HL-60 (cell line): Measurements from ENCODE around the gene TXNDC17.

Experiments used
- DNase-seq, 2 experiments: peaks; one replicate each; pipeline ENCODE4 v3.0.0-alpha.2; 2010 to 2020; ENCODE audit warnings: low read depth in 1 of 2, low spot score in 1 of 2
- H3K27ac ChIP-seq: fragments of 250-450 bp; sonication (Bioruptor Pico); replicated peaks from 2 replicates; pipeline ENCODE4 v1.5.1; 2020; ENCODE audit warnings: mild to moderate bottlenecking, moderate library complexity
- H3K27me3 ChIP-seq: fragments of 250-450 bp; sonication (Bioruptor Pico); 2 replicates; pipeline ENCODE4 v1.5.1; 2021; ENCODE audit warnings: mild to moderate bottlenecking, moderate library complexity; ENCODE audit not compliant: insufficient read depth, poor library complexity, severe bottlenecking
- H3K4me3 ChIP-seq: replicated peaks from 2 replicates; pipeline ENCODE4 v1.5.1; 2011; ENCODE audit warnings: mild to moderate bottlenecking, control low read depth, low read length; ENCODE audit not compliant: insufficient read depth
- GABPA ChIP-seq: IDR thresholded peaks from 2 replicates; pipeline ENCODE4 v1.6.1; 2012; ENCODE audit warnings: low read depth
- POLR2AphosphoS5 ChIP-seq: IDR thresholded peaks from 2 replicates; pipeline ENCODE4 v1.6.1; 2012; ENCODE audit warnings: low read depth
- SPI1 ChIP-seq: IDR thresholded peaks from 2 replicates; pipeline ENCODE4 v1.6.1; 2012; ENCODE audit warnings: low read depth, mild to moderate bottlenecking, borderline replicate concordance
- TF ChIP-seq, protein P1 (sequence below): IDR thresholded peaks from one replicate; pipeline ENCODE4 v1.5.1; 2011; ENCODE audit warnings: low read length, control low read depth, inconsistent platforms; ENCODE audit not compliant: insufficient read depth
- TF ChIP-seq, protein P2 (sequence below): IDR thresholded peaks from 2 replicates; pipeline ENCODE4 v1.6.1; 2012; ENCODE audit warnings: low read depth; ENCODE audit not compliant: insufficient replicate concordance

The TXNDC17 gene

DNA sequence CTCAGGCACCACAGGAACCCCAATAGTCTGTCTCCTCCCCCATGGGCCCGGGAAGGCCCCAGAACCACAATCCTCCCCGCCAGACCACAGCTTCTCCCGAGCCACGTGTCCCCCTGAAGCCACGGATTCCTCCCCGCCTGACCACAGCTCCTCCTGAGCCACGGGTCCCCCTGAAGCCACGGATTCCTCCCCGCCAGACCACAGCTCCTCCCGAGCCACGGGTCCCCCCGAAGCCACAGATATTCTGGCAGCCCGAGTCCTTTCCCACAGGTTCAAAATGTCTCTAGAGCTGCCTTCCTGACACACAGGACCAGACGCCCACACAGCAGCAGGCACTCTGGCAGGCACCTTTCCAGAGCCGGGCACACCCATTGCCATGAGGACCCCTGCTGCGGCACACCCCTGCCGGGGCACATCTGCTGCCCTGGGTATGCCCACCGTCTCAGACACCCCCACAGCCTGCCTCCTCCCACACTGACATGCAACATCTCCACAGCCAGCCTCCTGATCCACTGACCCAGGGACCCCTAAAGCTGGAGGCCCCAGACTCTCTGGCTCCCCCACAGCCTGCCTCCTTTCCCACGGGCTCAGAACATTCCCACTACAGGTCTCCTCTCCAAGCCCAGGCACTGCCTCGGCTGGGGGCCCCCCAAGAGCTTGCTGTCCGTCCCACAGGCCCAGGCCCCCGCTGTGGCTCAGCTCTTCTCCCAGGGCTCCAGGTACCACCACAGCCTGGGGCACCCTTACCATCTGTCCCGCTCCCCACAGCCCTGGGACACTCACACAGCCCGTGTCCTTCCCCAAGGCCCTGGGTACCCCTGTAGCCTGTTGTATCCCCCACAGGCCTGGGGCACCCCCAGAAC lies 2.6 kb upstream of the TXNDC17 start:
- no peak overlapping the region for H3K4me3 ChIP-seq

DNA sequence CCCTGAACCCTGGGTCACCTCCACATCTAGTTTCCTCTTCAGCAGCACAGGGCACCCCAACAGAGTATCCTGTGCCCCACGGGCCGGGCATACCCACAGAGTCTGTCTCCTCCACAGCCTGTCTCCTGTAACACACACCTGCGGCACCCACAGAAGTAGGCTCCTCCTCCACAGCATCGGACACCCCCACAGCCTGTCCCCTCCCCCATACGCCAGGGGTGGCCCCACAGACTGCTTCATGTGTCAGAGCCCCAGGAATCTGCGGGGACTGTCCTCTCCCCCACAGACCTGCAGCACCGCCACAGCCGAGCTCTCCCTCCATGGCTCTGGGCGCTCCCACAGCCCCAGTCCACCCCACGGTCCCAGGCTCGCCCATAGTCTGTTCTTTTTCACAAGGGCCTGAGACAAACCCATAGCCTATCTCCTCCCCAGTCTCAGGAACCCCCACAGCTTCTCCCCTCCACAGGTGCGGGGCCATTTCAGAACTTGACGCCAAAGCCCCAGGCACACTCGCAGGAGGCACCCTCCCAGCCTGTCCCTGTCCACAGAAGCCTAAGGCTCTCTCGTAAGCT lies 1.8 kb upstream of the TXNDC17 start:
- H3K4me3 ChIP-seq: peak overlapping the region; percentile 76
- TF ChIP-seq, protein P1, sequence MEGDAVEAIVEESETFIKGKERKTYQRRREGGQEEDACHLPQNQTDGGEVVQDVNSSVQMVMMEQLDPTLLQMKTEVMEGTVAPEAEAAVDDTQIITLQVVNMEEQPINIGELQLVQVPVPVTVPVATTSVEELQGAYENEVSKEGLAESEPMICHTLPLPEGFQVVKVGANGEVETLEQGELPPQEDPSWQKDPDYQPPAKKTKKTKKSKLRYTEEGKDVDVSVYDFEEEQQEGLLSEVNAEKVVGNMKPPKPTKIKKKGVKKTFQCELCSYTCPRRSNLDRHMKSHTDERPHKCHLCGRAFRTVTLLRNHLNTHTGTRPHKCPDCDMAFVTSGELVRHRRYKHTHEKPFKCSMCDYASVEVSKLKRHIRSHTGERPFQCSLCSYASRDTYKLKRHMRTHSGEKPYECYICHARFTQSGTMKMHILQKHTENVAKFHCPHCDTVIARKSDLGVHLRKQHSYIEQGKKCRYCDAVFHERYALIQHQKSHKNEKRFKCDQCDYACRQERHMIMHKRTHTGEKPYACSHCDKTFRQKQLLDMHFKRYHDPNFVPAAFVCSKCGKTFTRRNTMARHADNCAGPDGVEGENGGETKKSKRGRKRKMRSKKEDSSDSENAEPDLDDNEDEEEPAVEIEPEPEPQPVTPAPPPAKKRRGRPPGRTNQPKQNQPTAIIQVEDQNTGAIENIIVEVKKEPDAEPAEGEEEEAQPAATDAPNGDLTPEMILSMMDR: no peak
- no peak for TF ChIP-seq GABPA
- no peaks in the 10 kb centered on the region for H3K27me3 ChIP-seq
- no peak for DNase-seq
- H3K27ac ChIP-seq: no peak overlapping the region

More for the DNA sequence above, 2.6 kb upstream of the TXNDC17 start:
- no peak for TF ChIP-seq SPI1
- TF ChIP-seq POLR2AphosphoS5: no peak
- TF ChIP-seq, protein P1: no peak
- Histone ChIP-seq H3K27me3 (no peaks in the 10 kb centered on the region), H3K27ac (no peak overlapping the region)
- no peak for DNase-seq

DNA sequence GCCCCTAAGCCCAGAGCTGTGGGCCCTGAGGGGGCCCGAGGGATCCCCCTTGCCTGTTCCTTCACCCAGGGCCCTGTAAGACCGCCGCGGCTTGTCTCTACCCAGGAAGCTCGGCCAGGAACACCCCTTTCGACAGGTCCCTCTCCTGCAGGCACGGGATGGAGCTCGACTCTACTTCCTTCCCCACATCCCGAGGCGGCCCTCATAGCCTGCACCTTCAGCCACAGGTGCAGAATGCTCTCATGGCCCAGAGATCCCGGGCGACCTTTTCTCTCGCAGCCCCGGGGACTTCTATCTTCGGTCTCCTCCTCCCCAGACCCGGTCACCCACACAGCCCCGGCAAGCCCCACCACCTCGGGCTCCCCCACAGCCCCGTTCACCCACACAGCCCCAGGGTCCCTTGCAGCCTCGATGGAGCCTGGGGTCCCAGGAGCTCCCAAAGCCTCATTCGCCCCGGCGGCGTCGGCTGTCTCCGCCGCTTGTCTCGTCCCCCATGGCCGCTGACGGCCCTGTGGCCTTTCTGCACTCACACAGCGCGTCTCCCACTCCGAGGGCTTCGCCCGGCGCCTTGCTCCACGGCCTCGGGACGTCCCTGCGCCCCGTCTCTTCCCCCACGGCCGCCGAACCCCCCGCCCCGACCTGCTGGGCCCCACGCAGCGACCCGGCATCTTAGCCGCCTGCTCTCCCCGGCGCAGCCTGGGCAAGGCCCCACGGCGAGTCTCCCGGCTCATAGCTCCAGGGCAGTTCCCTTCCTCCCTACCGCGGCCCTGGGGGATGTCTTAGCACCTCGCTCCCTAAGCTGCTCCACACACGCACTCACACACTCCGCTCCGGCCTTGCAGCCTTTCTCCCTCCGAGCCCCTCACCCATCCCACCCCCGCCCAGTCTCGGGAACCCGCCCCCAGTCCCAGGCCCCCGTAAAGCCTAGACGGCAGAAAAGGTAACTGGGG lies 999 bp upstream of the TXNDC17 start:
- Histone ChIP-seq H3K4me3 (peak overlapping the region; percentile 76), H3K27me3 (no peaks in the 10 kb centered on the region), H3K27ac (peak overlapping the region; percentile 89)
- peak in 1 of 2 experiments; percentile 18 for DNase-seq
- TF ChIP-seq GABPA (no peak), POLR2AphosphoS5 (no peak), SPI1 (no peak)
- TF ChIP-seq, protein P2, sequence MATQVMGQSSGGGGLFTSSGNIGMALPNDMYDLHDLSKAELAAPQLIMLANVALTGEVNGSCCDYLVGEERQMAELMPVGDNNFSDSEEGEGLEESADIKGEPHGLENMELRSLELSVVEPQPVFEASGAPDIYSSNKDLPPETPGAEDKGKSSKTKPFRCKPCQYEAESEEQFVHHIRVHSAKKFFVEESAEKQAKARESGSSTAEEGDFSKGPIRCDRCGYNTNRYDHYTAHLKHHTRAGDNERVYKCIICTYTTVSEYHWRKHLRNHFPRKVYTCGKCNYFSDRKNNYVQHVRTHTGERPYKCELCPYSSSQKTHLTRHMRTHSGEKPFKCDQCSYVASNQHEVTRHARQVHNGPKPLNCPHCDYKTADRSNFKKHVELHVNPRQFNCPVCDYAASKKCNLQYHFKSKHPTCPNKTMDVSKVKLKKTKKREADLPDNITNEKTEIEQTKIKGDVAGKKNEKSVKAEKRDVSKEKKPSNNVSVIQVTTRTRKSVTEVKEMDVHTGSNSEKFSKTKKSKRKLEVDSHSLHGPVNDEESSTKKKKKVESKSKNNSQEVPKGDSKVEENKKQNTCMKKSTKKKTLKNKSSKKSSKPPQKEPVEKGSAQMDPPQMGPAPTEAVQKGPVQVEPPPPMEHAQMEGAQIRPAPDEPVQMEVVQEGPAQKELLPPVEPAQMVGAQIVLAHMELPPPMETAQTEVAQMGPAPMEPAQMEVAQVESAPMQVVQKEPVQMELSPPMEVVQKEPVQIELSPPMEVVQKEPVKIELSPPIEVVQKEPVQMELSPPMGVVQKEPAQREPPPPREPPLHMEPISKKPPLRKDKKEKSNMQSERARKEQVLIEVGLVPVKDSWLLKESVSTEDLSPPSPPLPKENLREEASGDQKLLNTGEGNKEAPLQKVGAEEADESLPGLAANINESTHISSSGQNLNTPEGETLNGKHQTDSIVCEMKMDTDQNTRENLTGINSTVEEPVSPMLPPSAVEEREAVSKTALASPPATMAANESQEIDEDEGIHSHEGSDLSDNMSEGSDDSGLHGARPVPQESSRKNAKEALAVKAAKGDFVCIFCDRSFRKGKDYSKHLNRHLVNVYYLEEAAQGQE: no peak
- TF ChIP-seq, protein P1: no peak

DNA sequence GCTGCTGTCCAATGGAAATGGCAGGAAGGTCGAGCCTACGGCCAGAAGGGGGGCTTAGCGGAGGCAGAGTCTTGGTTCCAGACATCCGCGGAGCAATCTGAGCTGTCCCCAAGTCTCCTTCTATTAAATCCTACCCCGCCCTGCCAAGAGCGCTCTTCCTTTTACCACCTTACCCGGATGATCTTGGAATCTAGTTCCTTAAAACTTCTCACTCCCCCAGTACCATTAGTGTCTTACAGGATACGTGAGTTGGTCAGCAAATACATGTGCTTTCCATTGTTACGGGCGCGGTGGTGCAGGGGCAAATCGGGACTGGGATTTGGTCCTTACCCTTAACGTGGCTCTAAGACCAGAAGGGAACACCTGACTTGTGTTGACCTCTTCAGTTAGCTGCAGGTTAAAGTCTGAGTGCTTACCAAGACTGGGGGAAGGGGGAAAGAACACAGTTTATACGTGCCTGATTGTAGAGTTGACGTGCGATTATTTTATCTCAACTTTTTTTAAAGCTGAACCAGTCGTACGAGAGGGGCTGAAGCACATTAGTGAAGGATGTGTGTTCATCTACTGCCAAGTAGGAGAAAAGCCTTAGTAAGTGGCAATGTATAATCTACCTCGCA lies 495 bp downstream of the TXNDC17 start:
- peak overlapping the region; percentile 89 for H3K27ac ChIP-seq
- peak overlapping the region; percentile 76 for H3K4me3 ChIP-seq
- TF ChIP-seq, protein P2: no peak
- TF ChIP-seq, protein P1: no peak
- DNase-seq: peak in 1 of 2 experiments; percentile 1
- no peaks in the 10 kb centered on the region for H3K27me3 ChIP-seq
